C4-2B (cell line): Measurements from ENCODE around the gene MAZ.

Experiments used
- ZFX ChIP-seq: fragments of 450-650 bp; IDR thresholded peaks from 2 replicates; pipeline ENCODE4 v1.6.1; 2017
- TF ChIP-seq, protein P1 (sequence below): fragments of 450-650 bp; conservative IDR thresholded peaks from 2 replicates; pipeline ENCODE4 v1.5.1; 2017; ENCODE audit warnings: mild to moderate bottlenecking

DNA sequence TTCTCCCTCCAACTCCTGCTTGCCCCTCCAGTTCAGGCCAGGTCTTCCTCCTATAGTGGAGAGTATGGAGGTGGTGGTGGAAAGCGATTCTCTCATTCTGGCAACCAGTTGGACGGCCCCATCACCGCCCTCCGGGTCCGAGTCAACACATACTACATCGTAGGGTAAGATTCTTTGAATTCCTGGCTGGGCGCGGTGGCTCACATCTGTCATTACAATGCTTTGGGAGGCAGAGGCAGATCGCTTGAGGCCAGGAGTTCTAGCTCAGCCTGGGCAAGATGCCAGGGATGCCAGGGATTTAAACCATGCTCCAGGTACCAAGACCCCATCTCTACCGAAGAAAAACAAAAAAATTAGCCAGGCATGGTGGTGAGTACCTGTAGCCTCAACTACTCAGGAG is 26.9 kb upstream of the MAZ start:
- TF ChIP-seq, protein P1, sequence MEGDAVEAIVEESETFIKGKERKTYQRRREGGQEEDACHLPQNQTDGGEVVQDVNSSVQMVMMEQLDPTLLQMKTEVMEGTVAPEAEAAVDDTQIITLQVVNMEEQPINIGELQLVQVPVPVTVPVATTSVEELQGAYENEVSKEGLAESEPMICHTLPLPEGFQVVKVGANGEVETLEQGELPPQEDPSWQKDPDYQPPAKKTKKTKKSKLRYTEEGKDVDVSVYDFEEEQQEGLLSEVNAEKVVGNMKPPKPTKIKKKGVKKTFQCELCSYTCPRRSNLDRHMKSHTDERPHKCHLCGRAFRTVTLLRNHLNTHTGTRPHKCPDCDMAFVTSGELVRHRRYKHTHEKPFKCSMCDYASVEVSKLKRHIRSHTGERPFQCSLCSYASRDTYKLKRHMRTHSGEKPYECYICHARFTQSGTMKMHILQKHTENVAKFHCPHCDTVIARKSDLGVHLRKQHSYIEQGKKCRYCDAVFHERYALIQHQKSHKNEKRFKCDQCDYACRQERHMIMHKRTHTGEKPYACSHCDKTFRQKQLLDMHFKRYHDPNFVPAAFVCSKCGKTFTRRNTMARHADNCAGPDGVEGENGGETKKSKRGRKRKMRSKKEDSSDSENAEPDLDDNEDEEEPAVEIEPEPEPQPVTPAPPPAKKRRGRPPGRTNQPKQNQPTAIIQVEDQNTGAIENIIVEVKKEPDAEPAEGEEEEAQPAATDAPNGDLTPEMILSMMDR, result no peak
- no peak for TF ChIP-seq ZFX
